ENCODE results near the gene NDUFS5. TPM values are rescaled to one million over a fixed set of nuclear protein-coding genes. Genes with fewer than 3 reads are reported as not detected.

Gene NDUFS5
- total RNA-seq, 1 experiment from 2014 or later = 367 TPM

GRCh38 chr1:39080831-39081270 is 54.7 kb downstream of the NDUFS5 start:
- H3K79me2 ChIP-seq (ENCODE audit: insufficient read depth, low read length) = no peaks in the 10 kb centered on the region
- no peaks in the 10 kb centered on the region for H3K9me3 ChIP-seq (ENCODE audit: control insufficient read depth, low read depth, low read length)
- no peaks in the 10 kb centered on the region for H3K79me1 ChIP-seq (ENCODE audit: insufficient read depth, low read depth, low read length, poor library complexity, severe bottlenecking)
- H4K5ac ChIP-seq (ENCODE audit: insufficient read length, low read depth, low read length) = no peak overlapping the region
- H4K20me1 ChIP-seq (ENCODE audit: control insufficient read depth, insufficient read depth, insufficient read length) = no peaks in the 10 kb centered on the region
- Mint-ChIP-seq H3K9me3 (no peaks in the 10 kb centered on the region; a peak in 1 of 5 replicates), H3K27ac (peak overlapping the region in 1 of 3 experiments; percentile 62; a peak in 1 of 7 replicates), H3K4me3 (peak overlapping the region; percentile 73 to 84), H3K4me1 (peaks cover 10 to 11% of the 10 kb centered on the region in 2 experiments), H3K27me3 (ENCODE audit: low read depth) (peaks cover 55% of the 10 kb centered on the region), H3K36me3 (ENCODE audit: insufficient read depth in 1 of 3, low read depth in 3 of 3) (no peaks in the 10 kb centered on the region)
- no peak overlapping the region for H2BK120ac ChIP-seq (ENCODE audit: low read depth, low read length, poor library complexity, severe bottlenecking)
- no CpG with 5 or more reads among the region's 35 CpGs for WGBS (ENCODE audit: extremely low coverage, insufficient read length, low lambda C conversion rate)
- no peak overlapping the region for H2BK12ac ChIP-seq (ENCODE audit: insufficient read length, low read depth, low read length)
- H4K91ac ChIP-seq (ENCODE audit: insufficient read length, low read depth, low read length) = no peak overlapping the region
- no peak overlapping the region for H3K4ac ChIP-seq (ENCODE audit: low read depth, low read length)
- H3K23ac ChIP-seq (ENCODE audit: insufficient read length, low read depth, low read length) = no peak overlapping the region
- no peak overlapping the region for H3K14ac ChIP-seq (ENCODE audit: insufficient read depth, low read length)
- H3K23me2 ChIP-seq (ENCODE audit: insufficient read length, low read depth, low read length, poor library complexity, severe bottlenecking) = peaks cover 4% of the 10 kb centered on the region
- no peak overlapping the region for H3K56ac ChIP-seq (ENCODE audit: insufficient read length, low read depth, low read length)
- H2BK20ac ChIP-seq (ENCODE audit: low read depth, low read length, poor library complexity, severe bottlenecking) = no peak overlapping the region
- H3K18ac ChIP-seq (ENCODE audit: insufficient read length, low read depth, low read length) = no peak overlapping the region
- H3K4me1 ChIP-seq (ENCODE audit: insufficient read depth, low read length) = no peaks in the 10 kb centered on the region
- no peak overlapping the region for H2AK5ac ChIP-seq (ENCODE audit: insufficient read length, low read length)
- no peak overlapping the region for H3K9ac ChIP-seq (ENCODE audit: extremely low read depth, insufficient read length, low read length)
- H3K27ac ChIP-seq (ENCODE audit: insufficient read length, low read depth, low read length) = no peak overlapping the region
- peak overlapping the region; percentile 30 for H3K4me2 ChIP-seq (ENCODE audit: insufficient read depth, insufficient read length, low read length)
- H2BK15ac ChIP-seq (ENCODE audit: low read depth, low read length) = no peak overlapping the region
- H2AFZ ChIP-seq (ENCODE audit: low read length) = no peak overlapping the region
- DNase-seq = peak; percentile 87
- no peak overlapping the region for H3T11ph ChIP-seq (ENCODE audit: low read length)
- no peak overlapping the region for H4K8ac ChIP-seq (replicated peaks; ENCODE audit: insufficient read length, low read depth, low read length)
- H3K27me3 ChIP-seq (ENCODE audit: insufficient read depth, low read length) = peaks cover 5% of the 10 kb centered on the region
- H2BK5ac ChIP-seq (ENCODE audit: insufficient read length, low read length) = no peak overlapping the region
- TF ChIP-seq CTCF (conservative IDR thresholded peaks at IDR 0.05) = no peak

Measured in H9 (cell line).